ENCODE data around the gene ZNF223.

DNA sequence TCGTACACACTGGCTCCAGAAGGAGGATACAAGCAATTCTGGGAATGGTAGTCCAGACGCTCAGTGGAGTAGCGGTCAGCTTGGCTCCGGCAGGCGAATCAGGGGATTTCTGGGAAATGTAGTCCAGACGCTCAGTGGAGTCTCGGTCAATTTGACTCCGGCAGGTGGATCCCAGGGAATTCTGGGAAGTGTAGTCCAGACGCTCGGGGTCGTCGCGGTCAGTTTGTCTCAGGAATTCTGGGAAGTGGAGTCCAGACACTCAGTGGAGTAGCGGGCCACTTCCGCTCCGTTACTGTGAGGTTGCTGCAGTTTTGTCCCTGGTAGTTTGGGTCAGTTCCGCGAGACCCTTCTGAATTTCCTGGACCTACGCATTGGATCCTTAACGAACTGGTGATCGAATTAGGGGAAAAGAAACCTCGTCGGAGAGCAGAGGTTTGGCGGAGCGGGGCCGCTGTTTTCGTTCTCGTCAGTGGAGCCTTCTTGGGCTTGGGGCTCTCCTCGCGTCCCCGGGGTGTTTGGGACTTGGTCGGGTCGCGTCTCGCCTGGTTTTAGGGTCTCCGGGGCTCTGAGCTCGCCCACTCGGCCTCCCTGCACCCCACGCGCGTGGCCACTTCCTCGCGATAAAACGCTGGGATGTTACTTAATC, 61.4 kb downstream of the ZNF223 start, which contains the start of gene ZNF225:
- TF ChIP-seq, protein P1, sequence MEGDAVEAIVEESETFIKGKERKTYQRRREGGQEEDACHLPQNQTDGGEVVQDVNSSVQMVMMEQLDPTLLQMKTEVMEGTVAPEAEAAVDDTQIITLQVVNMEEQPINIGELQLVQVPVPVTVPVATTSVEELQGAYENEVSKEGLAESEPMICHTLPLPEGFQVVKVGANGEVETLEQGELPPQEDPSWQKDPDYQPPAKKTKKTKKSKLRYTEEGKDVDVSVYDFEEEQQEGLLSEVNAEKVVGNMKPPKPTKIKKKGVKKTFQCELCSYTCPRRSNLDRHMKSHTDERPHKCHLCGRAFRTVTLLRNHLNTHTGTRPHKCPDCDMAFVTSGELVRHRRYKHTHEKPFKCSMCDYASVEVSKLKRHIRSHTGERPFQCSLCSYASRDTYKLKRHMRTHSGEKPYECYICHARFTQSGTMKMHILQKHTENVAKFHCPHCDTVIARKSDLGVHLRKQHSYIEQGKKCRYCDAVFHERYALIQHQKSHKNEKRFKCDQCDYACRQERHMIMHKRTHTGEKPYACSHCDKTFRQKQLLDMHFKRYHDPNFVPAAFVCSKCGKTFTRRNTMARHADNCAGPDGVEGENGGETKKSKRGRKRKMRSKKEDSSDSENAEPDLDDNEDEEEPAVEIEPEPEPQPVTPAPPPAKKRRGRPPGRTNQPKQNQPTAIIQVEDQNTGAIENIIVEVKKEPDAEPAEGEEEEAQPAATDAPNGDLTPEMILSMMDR (IDR thresholded peaks at IDR 0.05) = peak in 1 of 3 experiments; percentile 2
- no peak for TF ChIP-seq POLR2A (IDR thresholded peaks at IDR 0.05)
